ENCODE results near the gene SP7. TPM values are rescaled to one million over a fixed set of nuclear protein-coding genes. Genes with fewer than 3 reads are reported as not detected.
A peak's percentile ranks its signal among the peaks of the same experiment; 100 is the strongest.

Gene SP7
- total and polyA plus RNA-seq, 9 of the 15 experiments (the other 6 are each of a cell fraction or from before 2014, with no cell fraction given) = 0.04 TPM; not detected in 8

- no peak for TF ChIP-seq PBX2 (CRISPR knock-in tag; IDR thresholded peaks at IDR 0.05; ENCODE audit: low read depth)
- TF ChIP-seq PBX2 (tag; conservative IDR thresholded peaks at IDR 0.05; ENCODE audit: low read depth) = no peak
- TF ChIP-seq SFPQ (IDR thresholded peaks at IDR 0.05; ENCODE audit: low read depth, low read length) = no peak
- TF ChIP-seq HBP1 (CRISPR knock-in tag; IDR thresholded peaks at IDR 0.05) = 0 out of 2 replicates have a peak, but pooled peaks have one; percentile 54
- no peak for TF ChIP-seq LARP7 (IDR thresholded peaks at IDR 0.05)
- no peak for TF ChIP-seq CREB3 (tag; conservative IDR thresholded peaks at IDR 0.05; ENCODE audit: low read depth)
- peak; percentile 54 for TF ChIP-seq E2F8 (IDR thresholded peaks at IDR 0.05; ENCODE audit: low read depth, partially characterized antibody)
- no peak for TF ChIP-seq ZNF124 (CRISPR knock-in tag; IDR thresholded peaks at IDR 0.05)
- 0 out of 4 replicates have a peak, but pooled peaks have one; percentile 28 to 43 for TF ChIP-seq TEAD1 (CRISPR knock-in tag; IDR thresholded peaks at IDR 0.05)
- no peak for TF ChIP-seq IRF2 (CRISPR knock-in tag; IDR thresholded peaks at IDR 0.05)
- no peak for TF ChIP-seq ZBTB11 (CRISPR knock-in tag; IDR thresholded peaks at IDR 0.05)
Observed at GRCh38 chr12:53295070-53295890, 40.9 kb downstream of the SP7 start, which contains the start of gene PFDN5 (continued).

Measured in K562 (cell line).